ENCODE measurements around the gene ACAA2. TPM values are rescaled to one million over a fixed set of nuclear protein-coding genes. Genes with fewer than 3 reads are reported as not detected.

Gene ACAA2
- polyA plus RNA-seq, 1 donor (not counting 4 experiments of a cell fraction or from before 2014, with no cell fraction given) = 2.3 TPM

DNA sequence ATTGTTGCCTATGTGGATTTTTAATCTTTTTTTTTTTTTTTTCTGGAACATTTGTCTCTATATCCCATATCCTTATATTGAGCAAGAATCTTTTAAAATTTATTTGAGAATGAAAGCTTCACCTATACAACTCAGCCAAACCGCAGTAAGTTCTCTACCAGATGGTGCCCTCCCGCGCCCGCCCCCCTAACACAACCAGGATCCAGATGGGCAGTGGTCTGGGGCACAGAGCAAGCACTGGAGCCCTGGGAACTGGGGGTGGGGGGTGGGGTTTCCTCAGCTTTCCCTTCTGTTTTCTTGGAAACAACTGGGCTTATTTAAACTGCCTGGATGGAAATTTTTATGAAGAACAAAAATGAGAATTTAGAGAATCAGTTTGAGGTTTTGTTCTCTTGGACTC lies 74.6 kb downstream of the ACAA2 start:
- FAIRE-seq = no peak
- H3K27me3 ChIP-seq (ENCODE audit: control insufficient read depth, extremely low read depth, insufficient read depth, low read length) = no peaks in the 10 kb centered on the region

DNA sequence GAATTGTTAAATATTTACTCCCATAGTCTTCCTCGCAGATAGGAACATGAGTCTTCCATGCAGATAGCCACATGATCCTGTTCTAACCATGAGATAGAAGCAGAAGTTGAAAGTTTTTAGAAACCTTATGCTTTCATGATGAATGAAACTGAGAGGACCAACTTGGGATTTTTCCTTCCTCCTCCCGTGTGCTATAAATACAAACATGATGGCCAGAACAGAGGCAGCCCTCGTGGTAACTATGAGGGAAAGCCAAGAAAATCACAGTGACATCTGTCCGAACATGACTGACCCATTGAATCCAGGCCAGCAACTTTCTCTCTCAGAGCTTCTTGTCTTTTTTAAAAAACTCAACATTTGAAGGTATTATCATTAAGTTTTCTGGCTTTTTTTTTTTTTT lies 78.5 kb downstream of the ACAA2 start:
- H4K20me1 ChIP-seq (ENCODE audit: control insufficient read depth, extremely low read depth, insufficient read depth, low read length) = no peaks in the 10 kb centered on the region
- H3K9me1 ChIP-seq (ENCODE audit: control insufficient read depth, extremely low read depth, insufficient read depth, low read length) = peaks cover 5% of the 10 kb centered on the region
- dilution Hi-C loops (cut with MboI; ENCODE audit: extremely low pct_ligation_motif_present, low sequenced_read_pairs) = no loop called here

More for the DNA sequence above, 74.6 kb downstream of the ACAA2 start:
- Histone ChIP-seq H3K36me3 (ENCODE audit: control insufficient read depth in 2 of 2, extremely low read depth in 1 of 2, insufficient read depth in 2 of 2, low read length in 2 of 2) (no peaks in the 10 kb centered on the region), H3K4me1 (ENCODE audit: control insufficient read depth, extremely low read depth, insufficient read depth, low read length) (no peaks in the 10 kb centered on the region), H2AFZ (ENCODE audit: control insufficient read depth, low read length) (no peak overlapping the region), H3K4me3 (ENCODE audit: control insufficient read depth in 2 of 3, extremely low read depth in 1 of 3, insufficient read depth in 2 of 3, low read depth in 1 of 3, low read length in 3 of 3) (no peak overlapping the region), H3K27ac (ENCODE audit: control insufficient read depth, insufficient read depth, low read length) (no peak overlapping the region), H3K9me1 (ENCODE audit: control insufficient read depth, extremely low read depth, insufficient read depth, low read length) (no peaks in the 10 kb centered on the region), H3K9me3 (ENCODE audit: control insufficient read depth, low read depth, low read length) (no peaks in the 10 kb centered on the region), H3K9ac (ENCODE audit: control insufficient read depth, extremely low read depth, insufficient read depth, low read length) (no peak overlapping the region), H4K20me1 (ENCODE audit: control insufficient read depth, extremely low read depth, insufficient read depth, low read length) (no peaks in the 10 kb centered on the region), H3K4me2 (ENCODE audit: control insufficient read depth, extremely low read depth, insufficient read depth, low read depth, low read length) (no peak overlapping the region), H3K79me2 (ENCODE audit: control insufficient read depth, insufficient read depth, low read length) (no peaks in the 10 kb centered on the region)
- TF ChIP-seq EZH2 (IDR thresholded peaks at IDR 0.05; ENCODE audit: low read length) = no peak
- TF ChIP-seq, protein P1, sequence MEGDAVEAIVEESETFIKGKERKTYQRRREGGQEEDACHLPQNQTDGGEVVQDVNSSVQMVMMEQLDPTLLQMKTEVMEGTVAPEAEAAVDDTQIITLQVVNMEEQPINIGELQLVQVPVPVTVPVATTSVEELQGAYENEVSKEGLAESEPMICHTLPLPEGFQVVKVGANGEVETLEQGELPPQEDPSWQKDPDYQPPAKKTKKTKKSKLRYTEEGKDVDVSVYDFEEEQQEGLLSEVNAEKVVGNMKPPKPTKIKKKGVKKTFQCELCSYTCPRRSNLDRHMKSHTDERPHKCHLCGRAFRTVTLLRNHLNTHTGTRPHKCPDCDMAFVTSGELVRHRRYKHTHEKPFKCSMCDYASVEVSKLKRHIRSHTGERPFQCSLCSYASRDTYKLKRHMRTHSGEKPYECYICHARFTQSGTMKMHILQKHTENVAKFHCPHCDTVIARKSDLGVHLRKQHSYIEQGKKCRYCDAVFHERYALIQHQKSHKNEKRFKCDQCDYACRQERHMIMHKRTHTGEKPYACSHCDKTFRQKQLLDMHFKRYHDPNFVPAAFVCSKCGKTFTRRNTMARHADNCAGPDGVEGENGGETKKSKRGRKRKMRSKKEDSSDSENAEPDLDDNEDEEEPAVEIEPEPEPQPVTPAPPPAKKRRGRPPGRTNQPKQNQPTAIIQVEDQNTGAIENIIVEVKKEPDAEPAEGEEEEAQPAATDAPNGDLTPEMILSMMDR (optimal IDR thresholded peaks at IDR 0.05 in 1 of 3, IDR thresholded peaks at IDR 0.05 in 1 of 3, conservative IDR thresholded peaks at IDR 0.05 in 1 of 3; ENCODE audit: extremely low read depth in 1 of 3, insufficient read depth in 2 of 3, low read length in 3 of 3) = no peak
- no peak for DNase-seq (ENCODE audit: low read depth, low spot score)
- dilution Hi-C loops (cut with MboI; ENCODE audit: extremely low pct_ligation_motif_present, low sequenced_read_pairs) = no loop called here

More for the DNA sequence above, 78.5 kb downstream of the ACAA2 start:
- H3K4me3 ChIP-seq (ENCODE audit: control insufficient read depth in 2 of 3, extremely low read depth in 1 of 3, insufficient read depth in 2 of 3, low read depth in 1 of 3, low read length in 3 of 3) = no peak overlapping the region
- no peaks in the 10 kb centered on the region for H3K27me3 ChIP-seq (ENCODE audit: control insufficient read depth, extremely low read depth, insufficient read depth, low read length)
- peaks cover 38% of the 10 kb centered on the region for H3K4me1 ChIP-seq (ENCODE audit: control insufficient read depth, extremely low read depth, insufficient read depth, low read length)
- no peak overlapping the region for H2AFZ ChIP-seq (ENCODE audit: control insufficient read depth, low read length)
- no peak for FAIRE-seq
- H3K27ac ChIP-seq (ENCODE audit: control insufficient read depth, insufficient read depth, low read length) = no peak overlapping the region
- H3K4me2 ChIP-seq (ENCODE audit: control insufficient read depth, extremely low read depth, insufficient read depth, low read depth, low read length) = no peak overlapping the region
- no peaks in the 10 kb centered on the region for H3K36me3 ChIP-seq (ENCODE audit: control insufficient read depth in 2 of 2, extremely low read depth in 1 of 2, insufficient read depth in 2 of 2, low read length in 2 of 2)
- DNase-seq (ENCODE audit: low read depth, low spot score) = no peak
- H3K9ac ChIP-seq (ENCODE audit: control insufficient read depth, extremely low read depth, insufficient read depth, low read length) = no peak overlapping the region
- H3K9me3 ChIP-seq (ENCODE audit: control insufficient read depth, low read depth, low read length) = no peaks in the 10 kb centered on the region
- TF ChIP-seq, protein P1 (optimal IDR thresholded peaks at IDR 0.05 in 1 of 3, IDR thresholded peaks at IDR 0.05 in 1 of 3, conservative IDR thresholded peaks at IDR 0.05 in 1 of 3; ENCODE audit: extremely low read depth in 1 of 3, insufficient read depth in 2 of 3, low read length in 3 of 3) = no peak
- TF ChIP-seq EZH2 (IDR thresholded peaks at IDR 0.05; ENCODE audit: low read length) = no peak
- no peaks in the 10 kb centered on the region for H3K79me2 ChIP-seq (ENCODE audit: control insufficient read depth, insufficient read depth, low read length)

All from keratinocyte (primary cell).